DMS 273 treated with DMSO at 0.1 percent for 48 hours (cell line): Measurements from ENCODE around the gene ACACA.

Experiments used
- DNase-seq: peaks from one replicate; lab custom pipeline; 2025; lab: John Stamatoyannopoulos, UW

Gene ACACA

DNA sequence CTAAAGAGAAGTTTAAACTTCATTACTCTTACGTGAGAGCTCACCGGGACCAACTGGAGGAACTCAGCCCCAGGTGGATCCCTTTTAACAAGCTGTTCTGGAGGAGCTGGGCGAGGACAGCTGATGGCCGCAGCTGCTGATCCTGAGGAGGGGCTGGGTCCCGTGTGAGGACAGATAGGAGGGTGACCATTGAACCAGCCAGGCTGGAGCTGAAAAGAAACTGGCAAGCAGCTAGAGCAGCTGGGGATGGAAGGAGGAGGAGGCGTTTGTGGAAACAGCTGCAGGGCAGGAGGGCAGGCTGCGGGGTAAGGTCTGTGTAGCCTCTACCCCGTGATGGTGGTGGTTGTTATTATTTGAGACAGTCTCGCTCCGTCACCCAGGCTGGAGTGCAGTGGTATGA is 338.4 kb downstream of the ACACA start:
- no peak for DNase-seq

DNA sequence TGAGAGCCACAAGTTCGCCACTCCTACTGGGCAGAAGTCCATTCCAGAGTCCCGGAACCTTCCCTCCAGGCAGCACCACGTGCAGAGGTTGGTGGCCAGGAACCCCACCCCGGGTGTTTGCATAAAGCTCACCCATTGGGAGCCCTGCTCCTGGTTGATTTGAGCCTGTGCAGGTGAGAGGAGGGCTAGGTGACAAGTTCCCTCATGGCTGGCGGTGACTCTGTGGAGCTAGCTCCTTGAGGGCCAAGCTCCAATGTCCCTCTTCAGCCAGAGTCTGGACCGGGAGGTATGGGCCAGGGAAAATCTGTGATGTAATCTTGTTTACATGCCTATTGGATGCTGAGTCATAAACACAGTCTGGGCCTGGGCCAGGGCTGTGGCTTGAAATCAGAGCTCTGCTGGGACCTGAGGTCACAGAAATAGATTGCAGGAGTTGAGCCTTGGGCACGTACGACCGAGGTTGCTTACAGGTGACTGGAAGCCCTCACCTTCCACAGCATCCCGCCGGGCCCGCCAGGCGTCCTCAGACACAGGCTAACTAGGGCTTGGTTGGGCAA is 339.0 kb downstream of the ACACA start:
- DNase-seq = no peak

DNA sequence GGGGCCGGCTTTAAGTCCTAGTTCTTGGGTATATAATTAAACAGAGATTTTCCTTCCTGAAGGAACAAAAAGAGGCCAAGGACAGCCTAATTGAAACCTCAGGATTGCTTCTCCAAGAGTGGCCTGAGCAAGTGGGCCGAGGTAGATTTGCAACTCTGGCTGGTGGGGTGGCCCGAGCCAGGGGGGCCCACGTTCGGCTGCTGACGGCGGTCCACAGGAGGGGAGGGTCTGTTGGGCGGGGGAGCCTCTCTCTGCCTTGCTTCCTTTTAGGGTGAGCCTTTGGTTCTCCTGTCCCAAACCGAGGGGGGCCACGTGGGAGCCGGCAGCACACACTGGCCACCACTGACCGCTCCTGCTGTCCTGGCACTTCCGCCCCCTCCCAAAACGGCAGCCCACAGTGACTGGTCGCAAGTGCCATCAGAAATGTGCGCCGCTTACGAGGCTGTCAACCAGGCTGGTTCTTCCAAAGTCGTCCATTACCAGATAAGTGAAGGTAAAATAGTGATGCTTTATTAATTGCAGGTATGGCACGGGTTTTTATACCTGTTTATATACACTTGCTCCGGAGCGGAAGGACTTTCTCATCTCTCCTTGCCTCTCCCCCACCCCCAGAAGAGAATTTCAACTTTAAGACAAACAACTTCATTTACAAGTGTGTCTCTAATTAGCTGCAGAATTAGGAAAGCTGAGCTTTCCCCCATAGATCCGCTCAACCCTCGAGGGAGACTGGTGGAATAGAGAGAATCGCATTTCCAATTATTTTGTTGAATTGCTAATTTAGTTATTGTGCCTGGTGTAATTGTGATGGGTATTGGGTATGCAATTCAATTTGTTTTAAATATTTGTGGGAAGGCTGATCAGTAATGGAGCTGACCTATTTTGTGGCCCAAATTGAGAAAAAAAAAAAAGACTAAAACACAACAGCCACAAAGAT is 340.0 kb downstream of the ACACA start:
- DNase-seq = no peak

DNA sequence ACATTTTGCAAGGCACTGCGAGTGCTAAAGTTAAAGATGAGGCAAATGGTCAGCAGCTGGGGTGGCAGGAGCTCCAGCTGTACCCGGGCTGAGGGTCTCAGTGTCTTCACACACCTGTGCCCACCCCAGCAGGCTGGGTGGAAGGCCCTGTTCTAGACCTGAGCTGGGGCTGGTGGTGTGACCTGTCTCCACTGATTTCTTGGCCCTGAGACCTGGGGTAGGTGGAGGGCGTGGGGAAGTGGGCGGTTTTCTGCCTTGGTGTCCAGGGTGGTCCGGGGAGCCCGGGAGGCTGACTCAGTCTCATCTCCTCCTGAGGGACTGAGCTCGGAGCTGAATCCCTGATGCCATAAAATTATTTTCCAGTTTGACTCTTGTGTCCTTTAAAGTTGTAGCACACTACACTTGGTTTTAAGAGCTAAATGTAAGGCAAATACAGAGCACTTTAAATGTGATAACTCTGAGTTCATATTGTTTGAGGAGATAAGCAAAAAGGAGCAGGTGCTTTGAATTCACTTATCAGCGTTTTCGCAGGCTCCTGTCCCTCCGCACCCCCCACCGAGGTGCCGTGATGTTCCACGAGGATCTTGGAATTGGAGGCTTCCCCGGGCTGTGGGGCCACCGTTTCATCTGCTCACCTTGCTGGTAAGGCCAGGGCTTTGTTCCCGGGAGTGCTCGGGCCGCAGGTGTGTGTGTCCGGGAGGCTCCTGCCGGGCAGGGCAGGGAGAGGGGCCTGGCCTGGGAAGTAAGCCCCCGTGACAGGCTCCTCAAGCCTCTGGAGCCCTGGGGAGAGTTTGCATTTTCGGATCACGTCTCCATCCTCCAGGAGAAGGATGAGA is 340.9 kb downstream of the ACACA start:
- no peak for DNase-seq

DNA sequence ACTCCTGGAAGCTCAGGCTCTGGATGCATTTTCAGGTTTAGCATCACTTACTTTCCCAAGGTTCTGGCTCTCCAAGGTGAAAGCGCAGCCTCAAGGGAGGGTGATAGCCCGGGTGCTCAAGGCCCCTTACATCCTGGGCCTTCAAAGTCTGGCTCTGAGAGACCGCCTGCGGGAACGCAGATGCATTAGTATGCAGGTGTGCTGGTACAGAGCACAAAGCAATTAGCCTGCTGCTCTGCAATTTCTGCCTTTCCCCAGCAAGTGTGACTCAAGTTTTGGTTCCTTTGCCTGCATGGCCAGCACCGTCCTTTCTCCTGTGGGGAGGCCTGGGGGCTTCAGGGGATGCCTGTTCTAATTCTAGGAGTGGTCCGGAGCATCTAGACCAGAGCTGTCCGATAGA is 341.7 kb downstream of the ACACA start:
- no peak for DNase-seq

DNA sequence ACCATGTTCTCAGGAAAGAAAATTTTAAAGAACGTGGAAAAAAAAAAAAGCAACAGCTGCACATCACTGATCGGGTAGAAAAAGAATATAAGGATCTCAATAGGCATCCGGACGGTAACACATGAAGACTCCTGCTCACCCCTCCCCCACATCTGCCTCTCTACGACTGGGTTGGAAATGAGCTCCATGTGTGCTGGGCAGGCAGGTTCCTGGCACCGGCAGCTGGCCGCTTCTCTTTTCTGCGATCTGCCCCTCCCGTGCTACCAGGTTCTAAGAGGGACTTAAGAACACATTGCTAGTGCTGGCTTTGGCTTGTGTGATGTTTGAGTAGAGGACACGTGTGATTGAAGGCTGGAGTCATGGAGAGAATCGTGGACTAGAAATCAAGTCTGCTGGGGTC is 342.4 kb downstream of the ACACA start:
- DNase-seq = no peak

DNA sequence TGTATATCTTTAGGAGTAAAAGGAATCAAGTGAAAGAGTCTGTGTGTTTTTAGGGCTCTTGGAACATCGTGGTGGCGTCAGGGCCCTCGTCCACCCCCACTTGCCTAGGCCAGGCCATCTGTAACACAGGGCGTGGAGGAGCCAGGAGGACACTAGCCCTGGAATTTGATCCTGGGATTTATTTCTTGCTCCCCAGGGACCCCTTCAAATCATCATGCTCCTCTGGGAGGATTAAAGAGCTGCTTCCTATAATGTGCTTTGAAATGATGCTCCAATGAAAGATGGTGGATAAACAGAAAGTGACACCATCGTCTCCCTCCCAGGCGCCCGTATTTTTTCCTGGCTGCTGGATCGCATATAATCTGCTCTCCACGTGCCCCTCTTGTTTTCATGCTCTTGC is 344.6 kb downstream of the ACACA start:
- DNase-seq = no peak

DNA sequence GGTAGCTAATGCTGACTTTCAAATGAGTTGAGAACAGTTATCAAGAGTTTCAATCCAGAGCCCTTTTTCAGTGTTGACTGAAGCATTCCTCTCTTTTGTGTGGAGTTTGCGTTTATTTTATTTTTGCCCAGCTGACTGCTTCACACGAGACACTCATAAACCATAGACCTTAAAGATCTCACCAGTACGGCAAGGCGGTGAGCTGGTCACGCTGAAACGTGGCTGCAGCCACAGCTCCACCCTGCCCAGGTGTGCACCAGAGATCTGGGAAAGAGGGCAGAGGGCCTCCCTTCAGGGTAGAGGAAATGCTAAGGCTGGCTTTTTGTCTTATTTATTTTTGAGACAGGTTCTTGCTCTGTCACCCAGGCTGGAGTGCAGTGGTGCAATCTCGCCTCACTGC is 345.7 kb downstream of the ACACA start:
- no peak for DNase-seq

DNA sequence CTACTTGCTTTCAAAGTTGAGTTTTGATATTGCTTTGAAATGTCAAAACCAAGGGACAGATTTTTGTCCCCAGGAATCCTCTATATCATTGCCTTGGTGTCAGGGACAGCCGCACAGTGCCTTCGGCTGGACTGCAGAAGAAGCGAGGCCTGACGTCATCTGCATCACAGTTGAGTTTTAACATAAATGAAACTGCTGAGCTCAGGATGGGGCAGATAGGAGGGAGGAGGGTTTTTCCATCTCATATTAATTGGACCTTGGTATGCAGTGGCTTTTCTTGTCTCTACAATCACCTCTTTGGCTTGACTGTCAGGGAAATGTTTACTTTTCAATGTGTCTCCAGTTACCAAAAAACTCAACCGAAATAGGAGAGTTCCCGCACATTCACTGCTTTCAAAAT is 346.5 kb downstream of the ACACA start:
- no peak for DNase-seq

DNA sequence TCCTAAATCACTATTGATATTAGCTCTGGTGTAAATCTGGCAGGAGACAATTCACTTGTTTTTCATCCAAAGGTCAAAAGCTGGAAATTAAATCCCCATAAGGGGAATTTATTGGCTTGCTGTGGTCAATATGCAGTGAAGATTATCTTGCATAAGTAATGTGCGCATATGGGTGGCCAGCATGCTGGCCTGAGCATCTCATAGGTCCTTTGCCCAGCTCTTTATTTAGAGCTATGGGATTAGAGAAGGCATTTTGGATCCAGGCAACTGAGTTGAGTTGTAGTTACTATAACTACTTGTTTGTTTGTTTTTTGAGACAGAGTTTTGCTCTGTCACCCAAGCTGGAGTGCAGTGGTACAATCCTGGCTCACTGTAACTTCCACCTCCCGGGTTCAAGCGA is 347.1 kb downstream of the ACACA start:
- no peak for DNase-seq

DNA sequence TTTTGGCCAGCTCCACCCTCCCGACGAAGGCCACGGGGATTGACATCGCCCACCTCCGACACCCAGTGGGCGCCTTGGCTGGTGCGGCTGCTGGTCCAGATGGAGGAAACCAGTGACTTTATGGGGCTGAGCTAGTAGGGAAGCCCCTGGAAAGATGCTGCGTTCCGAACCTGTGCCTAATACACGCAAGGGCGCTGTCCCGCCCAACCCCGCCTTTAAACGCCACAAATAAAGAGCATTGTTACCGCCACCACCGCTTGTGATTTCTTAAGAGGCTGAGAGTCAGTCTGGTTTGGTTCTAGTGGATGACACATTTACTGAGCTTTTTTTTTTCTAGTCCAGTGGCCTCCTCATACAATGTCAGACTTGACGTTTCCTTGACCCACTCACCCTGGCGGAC is 350.0 kb downstream of the ACACA start:
- no peak for DNase-seq

DNA sequence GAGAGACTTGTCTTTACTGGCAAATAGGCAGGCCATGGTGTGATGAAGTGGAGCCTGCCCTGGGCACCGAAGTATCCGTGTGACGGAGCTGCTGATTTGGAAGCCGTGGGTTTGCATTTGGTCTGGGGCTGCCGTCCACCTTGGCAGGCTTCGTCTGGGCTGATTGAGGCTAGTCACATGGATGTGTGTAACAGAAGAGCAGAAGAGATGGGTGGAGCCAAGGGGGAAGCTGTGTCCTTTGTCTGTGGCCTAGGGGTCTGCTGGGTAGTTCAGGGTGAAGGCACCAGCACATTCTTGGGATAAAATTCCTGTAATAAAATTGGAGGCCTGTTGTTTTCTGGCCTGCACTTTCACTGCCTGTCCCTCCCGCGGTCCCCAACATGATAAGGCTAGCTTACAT is 351.7 kb downstream of the ACACA start:
- no peak for DNase-seq

DNA sequence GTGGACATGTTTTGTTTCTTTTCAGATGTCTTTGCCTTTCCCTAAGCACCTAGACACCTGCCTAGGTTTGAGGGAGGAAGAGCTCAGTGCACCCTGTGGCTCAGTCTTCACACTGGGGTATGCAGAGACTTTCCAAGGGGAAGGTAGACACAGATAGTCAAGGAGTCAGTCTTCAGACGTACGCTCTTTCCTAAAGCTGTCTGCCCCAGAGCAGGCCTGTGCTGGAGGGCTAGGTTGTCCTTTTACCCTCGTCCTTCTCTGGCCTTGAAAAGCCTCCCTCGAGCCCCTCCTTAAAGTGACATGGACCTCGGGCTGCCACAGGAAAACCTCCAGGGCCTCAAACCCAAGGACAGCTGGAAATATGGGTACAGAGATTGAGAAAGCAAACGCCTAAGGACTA is 354.2 kb downstream of the ACACA start:
- DNase-seq = no peak

DNA sequence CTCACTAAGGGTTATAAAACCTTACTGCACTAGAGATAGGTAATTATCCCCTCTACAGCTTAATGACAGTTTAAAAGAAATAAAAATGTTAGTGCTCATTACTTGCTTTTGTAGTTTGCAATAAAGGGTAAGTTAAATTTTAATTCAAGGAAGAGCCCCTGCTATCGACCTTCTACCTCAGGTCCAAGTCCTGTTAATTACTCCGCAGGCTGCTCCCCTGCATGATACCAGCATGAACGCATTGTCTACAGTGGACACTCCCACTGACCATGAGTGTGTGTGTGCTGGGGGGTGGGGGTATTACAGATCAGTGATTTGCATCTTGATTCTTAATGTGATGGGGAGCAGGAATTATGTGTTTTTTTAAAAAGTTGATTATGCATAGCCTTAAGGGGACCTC is 354.8 kb downstream of the ACACA start:
- no peak for DNase-seq

DNA sequence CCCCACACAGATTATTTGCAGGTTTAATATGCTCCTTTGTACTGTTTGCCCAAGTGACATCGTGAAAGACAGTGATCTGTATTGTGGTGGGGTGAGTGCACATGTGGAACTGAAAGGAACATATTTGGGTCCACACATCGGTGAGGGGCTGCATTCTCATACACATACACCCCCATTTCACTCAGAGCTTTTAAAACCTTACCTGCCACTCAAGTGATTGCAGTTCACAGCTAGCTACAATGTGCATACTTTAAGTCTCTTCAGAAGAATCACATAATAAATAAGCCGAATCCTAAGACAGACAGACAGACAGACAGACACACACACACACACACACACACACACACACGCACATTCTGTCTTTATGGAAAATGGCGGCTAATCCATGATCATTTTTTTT is 355.3 kb downstream of the ACACA start:
- DNase-seq = no peak

DNA sequence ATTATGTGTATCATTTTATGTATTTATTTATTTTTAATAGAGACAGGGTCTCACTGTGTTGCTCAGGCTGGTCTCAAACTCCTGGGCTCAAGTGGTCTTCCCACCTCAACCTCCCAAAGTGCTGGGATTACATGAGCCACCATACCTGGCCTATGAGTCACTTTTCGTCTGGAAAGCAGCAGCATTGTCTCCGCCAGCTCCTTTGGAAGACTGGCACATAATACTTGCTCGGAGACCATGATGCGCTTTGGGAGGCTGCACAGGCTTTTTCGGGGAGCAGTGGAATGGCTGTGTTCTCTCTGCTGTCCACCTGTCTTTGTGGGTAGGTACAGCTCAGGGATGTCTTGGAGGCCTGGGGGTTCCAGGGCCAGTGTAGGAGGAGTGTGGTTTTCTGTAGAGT is 355.7 kb downstream of the ACACA start:
- DNase-seq = no peak

DNA sequence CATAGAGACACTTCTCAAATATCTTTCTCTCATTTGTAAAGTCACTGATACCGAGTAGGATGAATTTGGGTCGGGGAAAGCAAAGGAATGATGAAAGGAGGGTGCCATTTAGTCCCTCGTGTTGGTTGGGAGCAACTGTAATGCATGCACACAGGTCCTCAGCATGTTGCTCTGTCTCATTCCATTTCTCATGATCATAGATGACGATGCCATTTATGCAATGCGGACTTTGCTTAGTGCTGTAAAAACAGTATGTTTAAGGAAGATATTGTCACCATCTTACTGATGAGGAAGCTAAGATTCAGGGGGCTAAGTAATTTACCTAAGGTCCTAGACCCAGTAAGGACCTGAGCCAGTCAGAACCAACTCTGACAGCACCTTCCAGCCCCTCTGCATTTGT is 357.8 kb downstream of the ACACA start:
- no peak for DNase-seq

DNA sequence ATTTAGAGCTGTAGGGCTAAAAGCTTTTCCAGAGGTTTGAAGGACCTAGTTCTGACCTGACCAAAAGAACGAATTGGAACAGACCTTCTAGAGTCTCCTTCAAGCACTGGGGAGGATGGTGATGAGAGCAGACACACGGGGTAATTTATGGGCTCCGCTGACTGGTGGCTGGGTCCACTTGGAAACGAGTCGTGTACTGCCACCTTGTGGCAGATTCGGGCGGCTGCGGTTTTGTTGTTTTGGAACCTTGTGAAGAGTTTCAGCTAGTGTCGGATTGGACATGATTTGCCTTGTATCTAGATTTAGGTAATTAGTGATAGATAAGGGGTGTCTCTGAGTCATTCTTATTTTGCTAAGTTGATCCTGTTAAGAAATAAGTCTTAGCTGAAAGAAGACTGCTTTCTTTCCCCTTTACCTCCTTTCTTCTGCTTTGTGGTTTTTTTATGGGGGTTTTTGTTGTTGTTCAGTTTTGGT is 359.0 kb downstream of the ACACA start:
- DNase-seq = peak; percentile 55

DNA sequence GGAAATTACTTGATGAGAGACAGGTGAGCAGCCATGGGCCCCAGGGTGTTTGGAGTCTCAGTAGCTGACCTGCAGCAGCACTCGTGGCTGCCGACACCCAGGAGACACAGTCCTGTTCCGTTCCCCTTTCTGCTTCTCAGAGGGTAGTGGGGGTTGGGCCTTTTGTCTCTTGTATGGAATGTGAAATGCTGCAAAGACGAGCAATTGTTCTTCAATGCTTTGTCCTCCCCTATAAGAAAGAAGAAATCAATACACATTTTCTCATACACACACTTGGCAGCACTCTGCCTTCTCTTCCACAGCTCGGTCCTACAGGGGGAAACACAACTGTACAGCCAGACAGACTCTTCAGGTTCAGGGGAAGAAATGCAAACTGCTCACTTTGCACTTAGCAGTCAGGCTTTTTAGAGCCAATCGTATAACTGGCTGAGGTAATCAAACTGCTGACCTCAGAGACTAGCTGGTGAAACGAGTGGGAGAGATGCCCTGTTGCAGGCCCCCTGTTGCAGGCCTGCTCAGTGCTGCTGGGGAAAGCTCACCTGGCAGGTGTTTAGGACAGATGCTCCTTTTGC is 361.2 kb downstream of the ACACA start:
- no peak for DNase-seq

DNA sequence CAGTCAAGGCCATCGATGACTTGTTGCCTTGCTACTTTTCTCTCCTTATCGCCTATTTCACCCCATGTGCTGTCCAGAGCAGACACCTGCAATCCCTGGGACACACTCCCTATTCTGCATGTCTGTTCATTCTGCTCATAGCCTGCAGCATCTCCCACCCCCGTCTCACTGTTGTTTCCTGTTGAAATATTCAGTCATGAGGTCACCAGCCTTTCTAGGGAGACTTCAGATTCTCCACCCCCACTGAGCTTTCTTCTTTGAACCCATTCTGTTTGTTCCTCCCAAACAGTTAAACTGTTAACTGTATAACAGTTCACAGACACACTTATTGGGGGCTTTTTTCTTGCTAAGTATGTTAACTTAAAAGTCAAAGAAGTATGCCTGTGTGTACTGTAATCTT is 363.4 kb downstream of the ACACA start:
- DNase-seq = no peak

DNA sequence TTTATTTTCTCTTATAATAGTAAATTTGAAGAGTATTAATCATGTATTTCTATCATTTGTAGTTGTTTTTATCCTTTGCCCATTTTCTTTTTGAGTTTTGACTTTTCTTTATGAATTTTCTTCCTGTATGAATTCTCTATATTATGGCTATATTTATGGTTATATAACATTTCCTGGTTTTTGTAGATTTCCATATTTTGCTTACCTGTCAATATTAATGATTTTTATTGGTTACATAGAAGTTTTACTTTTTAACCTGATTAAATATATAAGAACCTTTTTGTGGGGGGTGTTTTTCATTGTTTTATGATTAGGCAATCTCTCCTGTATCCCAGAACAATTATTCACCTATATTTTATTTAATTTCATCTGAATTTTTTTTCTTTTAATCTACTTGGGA is 364.7 kb downstream of the ACACA start:
- no peak for DNase-seq

DNA sequence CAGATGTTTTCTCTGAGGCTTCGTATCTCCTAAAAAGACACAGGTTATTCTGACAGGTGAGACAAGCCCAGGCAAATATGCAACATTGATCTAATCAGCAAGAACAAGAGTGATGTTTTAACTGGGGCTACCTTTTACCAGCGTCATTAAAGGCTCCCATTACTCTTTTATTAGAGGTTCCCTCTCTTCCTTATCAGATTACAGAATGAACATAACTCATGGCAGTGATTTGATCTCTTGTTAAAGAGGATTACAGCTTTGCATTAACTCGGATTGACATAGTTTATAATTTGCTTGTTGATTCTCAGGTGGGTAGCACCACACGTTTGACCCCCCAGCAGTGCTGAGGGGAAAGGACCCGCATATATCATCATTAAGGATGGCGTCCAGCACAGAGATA is 367.4 kb downstream of the ACACA start:
- no peak for DNase-seq
